ENCODE measurements around the gene DTX1. TPM values are rescaled to one million over a fixed set of nuclear protein-coding genes. Genes with fewer than 3 reads are reported as not detected.
A peak's percentile ranks its signal among the peaks of the same experiment; 100 is the strongest.

DTX1 gene
- total and polyA plus RNA-seq, 2 of the 13 experiments (the other 11 are each of a cell fraction or from before 2014, with no cell fraction given) = not detected

DNA sequence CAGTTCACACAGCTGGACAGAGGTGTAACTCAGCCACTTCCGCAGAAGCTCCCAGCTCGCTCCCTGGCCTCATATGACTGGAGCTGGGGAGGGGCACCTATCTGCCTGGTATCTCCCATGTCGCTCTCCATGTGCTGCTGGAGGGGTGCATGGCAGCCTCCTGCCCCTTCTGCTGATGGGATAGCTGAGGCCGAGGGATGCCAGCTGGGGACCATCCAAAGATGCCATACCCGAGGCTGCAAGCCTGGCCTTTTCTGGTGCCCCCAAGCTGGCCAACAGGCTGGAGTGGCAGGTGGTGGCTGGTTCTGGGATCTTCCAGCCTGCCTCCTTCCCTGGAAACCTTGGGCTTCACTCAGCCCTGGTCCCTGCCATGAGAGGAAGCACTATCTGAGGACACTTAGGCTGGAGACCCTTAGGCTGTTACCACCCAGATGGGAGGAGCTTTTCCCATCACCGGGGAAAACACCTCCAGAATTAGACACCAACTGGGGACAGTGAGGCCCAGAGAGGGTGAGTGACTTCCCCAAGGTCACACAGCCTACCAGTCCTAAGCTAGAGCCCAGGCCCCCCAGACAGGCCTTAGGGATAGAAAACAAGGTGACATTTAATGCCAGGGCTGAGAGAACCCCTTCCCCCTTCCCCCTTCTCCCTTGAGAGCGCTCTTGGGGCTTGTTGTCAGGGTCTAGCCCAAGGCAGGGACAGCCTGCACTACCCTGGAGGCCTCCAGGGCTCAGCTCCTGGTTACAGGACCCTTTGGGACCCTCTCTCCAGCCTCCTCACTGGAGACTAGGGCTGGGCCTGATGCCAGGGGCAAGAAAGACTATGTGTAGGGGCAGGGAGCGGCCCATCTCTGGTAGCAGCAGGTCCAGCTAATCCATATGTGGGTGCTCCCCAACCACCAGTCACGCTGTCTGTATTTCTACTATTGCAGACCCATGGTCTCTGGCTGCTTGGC lies 7.1 kb downstream of the DTX1 start:
- H3K4me1 ChIP-seq (ENCODE audit: insufficient read depth, low read length) = peaks cover 12% of the 10 kb centered on the region
- no peak for DNase-seq (ENCODE audit: low spot score)
- H3K9ac ChIP-seq (ENCODE audit: insufficient read depth, low read depth, low read length) = no peak overlapping the region
- no peak for TF ChIP-seq MTF1 (CRISPR knock-in tag; IDR thresholded peaks at IDR 0.05)
- peak; percentile 89 for TF ChIP-seq ZNF768 (CRISPR knock-in tag; IDR thresholded peaks at IDR 0.05)
- TF ChIP-seq ZNF136 (CRISPR knock-in tag; IDR thresholded peaks at IDR 0.05; ENCODE audit: low read depth) = no peak
- TF ChIP-seq ZNF7 (CRISPR knock-in tag; IDR thresholded peaks at IDR 0.05) = no peak
- TF ChIP-seq ATAD3A (CRISPR knock-in tag; IDR thresholded peaks at IDR 0.05) = no peak
- no peak for TF ChIP-seq SNRNP70 (IDR thresholded peaks at IDR 0.05; ENCODE audit: low read depth, low read length)
- in situ Hi-C loops (cut with HindIII; ENCODE audit: extremely low pct_ligation_motif_present, low pct_unique_long_range_greater_than_20kb) = no loop called here
- ChIA-PET CTCF (ENCODE audit: low intra/inter-chr PET ratio, low total read pairs) (no interaction called here), POLR2A (no interaction called here)
- 58% methylated on average over 4 of the region's 9 CpGs for WGBS (ENCODE audit: low lambda C conversion rate)
- H3K79me2 ChIP-seq (ENCODE audit: insufficient read depth, low read length) = no peaks in the 10 kb centered on the region
- no peak for FAIRE-seq
- ATAC-seq = no peak
- H3K36me3 ChIP-seq (replicated peaks in 1 of 2; ENCODE audit: control insufficient read depth in 1 of 2, insufficient read depth in 2 of 2, low read length in 2 of 2) = no peaks in the 10 kb centered on the region
- no peak overlapping the region for H3K4me2 ChIP-seq (ENCODE audit: low read depth, low read length)
- peaks cover 0 to 8% of the 10 kb centered on the region in 2 experiments; a peak in 3 of 5 replicates for H3K27me3 ChIP-seq (ENCODE audit: control insufficient read depth in 1 of 2, insufficient read depth in 2 of 2, low read length in 2 of 2)
- intact Hi-C loops (cut with micrococcal nuclease; ENCODE audit: unreplicated experiment) = no loop called here
- no peak overlapping the region for H3K27ac ChIP-seq (ENCODE audit: extremely low read length, insufficient read depth, low read length)
- H3K4me3 ChIP-seq (replicated peaks in 1 of 3; ENCODE audit: insufficient read depth in 1 of 3, low read depth in 2 of 3, low read length in 3 of 3) = no peak overlapping the region
- no peak overlapping the region for H2AFZ ChIP-seq (ENCODE audit: low read length)
- no peaks in the 10 kb centered on the region for H4K20me1 ChIP-seq (ENCODE audit: insufficient read depth, low read length)
- no peaks in the 10 kb centered on the region for H3K9me3 ChIP-seq (ENCODE audit: low read length)
- no TSS peak for BruUV-seq (replicated peaks)

DNA sequence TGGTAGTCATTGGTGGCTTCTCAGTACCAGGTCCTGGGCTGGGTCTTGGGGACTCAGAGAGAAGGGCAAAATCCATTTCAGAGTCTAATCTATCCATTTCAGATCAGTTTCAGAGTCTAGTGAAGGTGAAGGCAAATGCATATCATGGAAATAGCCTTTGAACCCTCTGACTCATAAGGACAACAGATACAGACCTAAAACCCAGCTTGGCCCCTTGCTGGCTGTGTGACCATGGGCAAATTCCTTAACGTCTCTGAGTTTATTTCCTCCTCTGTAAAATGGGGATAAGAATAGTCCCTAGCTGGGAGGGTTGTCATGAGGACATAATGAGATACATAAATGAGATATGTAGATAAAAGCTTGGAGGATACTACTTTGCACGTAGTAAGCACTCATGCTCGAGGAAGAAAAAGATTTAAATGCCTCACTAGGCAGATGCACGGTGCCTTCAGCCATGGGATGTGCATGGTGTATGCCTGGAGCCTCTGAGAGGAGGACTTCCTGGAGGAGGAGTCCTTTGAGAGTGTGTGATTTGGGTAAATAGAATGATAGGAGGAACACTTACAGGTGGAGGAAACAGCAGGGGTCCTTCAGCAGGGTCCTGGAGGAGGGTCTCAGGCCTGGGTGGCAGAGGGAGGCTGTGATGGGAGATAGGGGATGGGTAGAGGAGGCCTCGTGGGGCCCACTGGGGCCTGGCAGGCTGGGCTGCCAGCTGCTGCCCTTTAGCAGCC lies 8.0 kb downstream of the DTX1 start:
- TF ChIP-seq ZFP36 (IDR thresholded peaks at IDR 0.05; ENCODE audit: borderline replicate concordance, low read depth, low read length, partially characterized antibody) (peak; percentile 11), ZNF383 (CRISPR knock-in tag; IDR thresholded peaks at IDR 0.05; ENCODE audit: borderline replicate concordance) (no peak), ZNF768 (CRISPR knock-in tag; IDR thresholded peaks at IDR 0.05) (peak; percentile 52; the same call in 1 of the 2 replicates), CCDC6 (CRISPR knock-in tag; IDR thresholded peaks at IDR 0.05) (no peak), ISX (CRISPR knock-in tag; conservative IDR thresholded peaks at IDR 0.05) (no peak), FOSL2 (CRISPR knock-in tag; IDR thresholded peaks at IDR 0.05) (peak; percentile 43)
- CTCF ChIA-PET (ENCODE audit: low intra/inter-chr PET ratio, low total read pairs) = no interaction called here
- Histone ChIP-seq H3K4me2 (ENCODE audit: low read depth, low read length) (no peak overlapping the region), H3K4me3 (replicated peaks in 1 of 3; ENCODE audit: insufficient read depth in 1 of 3, low read depth in 2 of 3, low read length in 3 of 3) (no peak overlapping the region), H3K27me3 (ENCODE audit: control insufficient read depth in 1 of 2, insufficient read depth in 2 of 2, low read length in 2 of 2) (peaks cover under 1 to 7% of the 10 kb centered on the region in 2 experiments; a peak in 4 of 5 replicates), H3K9me3 (ENCODE audit: low read length) (no peaks in the 10 kb centered on the region), H3K79me2 (ENCODE audit: insufficient read depth, low read length) (no peaks in the 10 kb centered on the region), H3K36me3 (replicated peaks in 1 of 2; ENCODE audit: control insufficient read depth in 1 of 2, insufficient read depth in 2 of 2, low read length in 2 of 2) (no peaks in the 10 kb centered on the region), H3K4me1 (ENCODE audit: insufficient read depth, low read length) (peaks cover 12% of the 10 kb centered on the region), H2AFZ (ENCODE audit: low read length) (no peak overlapping the region), H4K20me1 (ENCODE audit: insufficient read depth, low read length) (no peaks in the 10 kb centered on the region), H3K27ac (ENCODE audit: extremely low read length, insufficient read depth, low read length) (no peak overlapping the region), H3K9ac (ENCODE audit: insufficient read depth, low read depth, low read length) (no peak overlapping the region)
- POLR2A ChIA-PET = no interaction called here
- intact Hi-C loops (cut with micrococcal nuclease; ENCODE audit: unreplicated experiment) = no loop called here
- in situ Hi-C loops (cut with HindIII; ENCODE audit: extremely low pct_ligation_motif_present, low pct_unique_long_range_greater_than_20kb) = no loop called here
- ATAC-seq (no peak), FAIRE-seq (no peak), DNase-seq (ENCODE audit: low spot score) (no peak)
- 27% methylated on average over 5 of the region's 5 CpGs for WGBS (ENCODE audit: low lambda C conversion rate)
- BruUV-seq (replicated peaks) = no TSS peak

Data from HepG2 (cell line).